GM19468 (cell line): Measurements from ENCODE around the gene SLC4A8.
"Not testable (repeated sequence)": the region's sequence is repeated elsewhere in the genome, so short reads cannot be mapped to it uniquely, and the experiment has no call there.

ENCODE experiments used
- ATAC-seq: cut with Tn5 transposase; IDR thresholded peaks from one replicate; pipeline ENCODE4 v1.9.1; 2021; ENCODE audit warnings: mild to moderate bottlenecking, moderate library complexity, moderate number of reproducible peaks; ENCODE audit not compliant: unreplicated experiment; ENCODE audit errors: extremely low read depth

The SLC4A8 gene

DNA sequence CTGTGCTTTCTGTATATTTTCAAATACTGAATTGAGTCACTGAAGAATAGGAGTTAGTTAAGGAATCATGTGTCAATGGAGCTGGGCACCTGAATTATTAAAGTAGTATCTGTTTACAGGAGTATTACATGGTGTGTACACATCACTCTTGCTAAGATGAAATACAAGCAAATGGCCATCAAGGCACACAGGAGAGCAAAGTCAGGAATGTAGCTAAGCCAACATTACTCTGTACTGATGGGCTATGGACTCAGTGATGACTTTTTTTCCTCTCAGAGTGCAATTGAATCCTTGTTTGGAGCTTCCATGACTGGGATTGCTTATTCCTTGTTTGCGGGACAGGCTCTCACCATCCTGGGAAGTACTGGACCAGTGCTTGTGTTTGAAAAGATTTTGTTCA, 45.5 kb downstream of the SLC4A8 start:
- no peak for ATAC-seq

- ATAC-seq: no peak
Measured at GRCh38 chr12:51471111-51471864, 46.7 kb downstream of the SLC4A8 start.

- no peak for ATAC-seq
Measured at GRCh38 chr12:51472984-51473383, 48.4 kb downstream of the SLC4A8 start.

- ATAC-seq: no peak
Measured at GRCh38 chr12:51473947-51474346, 49.3 kb downstream of the SLC4A8 start.

DNA sequence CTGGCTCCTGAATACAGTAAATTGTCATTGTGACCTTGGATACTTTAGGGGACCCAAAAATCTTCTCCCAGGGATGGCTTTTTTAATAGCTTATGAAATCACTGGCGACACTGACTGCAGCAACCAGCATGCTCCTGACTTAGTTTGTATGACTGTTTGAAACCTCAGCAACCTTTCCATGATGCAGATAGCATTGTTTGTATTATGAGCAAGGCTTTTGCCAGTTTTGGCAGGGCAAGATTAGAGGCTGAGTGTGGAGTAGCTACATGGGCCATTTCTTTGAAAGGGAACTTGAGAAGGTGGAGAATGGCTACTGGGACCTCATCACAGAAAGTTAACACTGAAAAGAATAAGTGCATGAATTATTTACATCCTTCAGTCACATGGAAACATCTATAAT, 50.9 kb downstream of the SLC4A8 start:
- ATAC-seq: no peak

- no peak for ATAC-seq
Measured at GRCh38 chr12:51480978-51481377, 56.3 kb downstream of the SLC4A8 start.

DNA sequence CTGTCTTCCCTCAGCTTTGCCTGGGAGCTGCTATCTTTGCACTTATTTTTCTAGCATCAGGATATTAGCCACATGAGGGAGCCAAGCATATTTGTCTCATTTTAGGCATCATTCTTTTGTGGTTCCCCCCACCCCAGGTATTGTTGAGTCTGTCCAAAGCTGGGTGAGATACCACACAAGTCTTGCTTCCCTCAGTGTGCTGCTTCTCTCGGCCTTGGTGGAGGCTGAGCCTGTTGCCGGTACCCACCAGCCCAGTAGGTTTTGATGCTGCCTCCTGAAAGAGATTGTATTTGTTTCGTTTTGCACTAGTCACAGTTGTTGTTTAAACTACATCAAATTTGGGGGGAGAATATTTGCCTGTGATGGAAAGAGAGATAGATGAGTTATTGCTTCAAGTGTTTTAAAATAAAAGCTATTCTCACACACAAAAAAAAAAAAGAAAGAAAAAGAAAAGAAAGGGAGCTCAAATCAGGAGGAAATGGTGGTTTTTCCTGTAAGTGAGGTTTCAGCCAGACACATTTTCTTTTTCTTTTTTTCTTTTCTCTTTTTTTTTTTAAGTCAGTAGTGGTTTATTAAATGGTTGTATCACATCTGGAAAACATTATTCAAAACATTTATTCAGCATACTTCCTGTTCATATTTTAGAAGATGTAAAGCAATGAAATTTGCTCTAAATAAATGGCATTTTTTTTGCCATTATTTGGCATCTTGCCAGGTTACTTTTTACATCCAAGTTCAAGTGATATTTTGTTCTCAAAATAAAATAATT, 58.5 kb downstream of the SLC4A8 start:
- ATAC-seq: no peak

- ATAC-seq: no peak
Measured at GRCh38 chr12:51484119-51484518, 59.5 kb downstream of the SLC4A8 start.

- no peak for ATAC-seq
Measured at GRCh38 chr12:51488281-51488680, 63.6 kb downstream of the SLC4A8 start.

- no peak for ATAC-seq
Measured at GRCh38 chr12:51493281-51493680, 68.7 kb downstream of the SLC4A8 start.

- ATAC-seq: no peak
Measured at GRCh38 chr12:51496895-51497294, 72.3 kb downstream of the SLC4A8 start.

DNA sequence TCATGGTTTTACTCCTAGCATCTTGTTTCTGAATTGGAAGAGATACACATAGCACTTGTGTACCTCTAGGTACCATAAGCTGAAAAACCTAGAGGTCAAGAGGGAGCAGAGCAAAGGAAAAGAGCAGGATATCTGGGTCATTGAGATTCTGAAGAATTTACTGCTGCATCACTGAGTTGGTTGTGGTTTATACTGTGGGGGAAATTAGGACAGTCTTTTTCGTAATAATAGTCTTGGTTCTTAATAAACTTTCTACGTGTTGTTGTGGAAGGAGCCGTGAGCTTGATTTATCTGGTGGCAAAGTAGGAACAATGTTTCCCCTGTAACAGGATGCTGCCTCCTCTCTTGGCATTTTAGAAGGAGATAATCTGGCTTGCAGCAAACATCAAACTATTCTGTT, 80.2 kb downstream of the SLC4A8 start:
- no peak for ATAC-seq

DNA sequence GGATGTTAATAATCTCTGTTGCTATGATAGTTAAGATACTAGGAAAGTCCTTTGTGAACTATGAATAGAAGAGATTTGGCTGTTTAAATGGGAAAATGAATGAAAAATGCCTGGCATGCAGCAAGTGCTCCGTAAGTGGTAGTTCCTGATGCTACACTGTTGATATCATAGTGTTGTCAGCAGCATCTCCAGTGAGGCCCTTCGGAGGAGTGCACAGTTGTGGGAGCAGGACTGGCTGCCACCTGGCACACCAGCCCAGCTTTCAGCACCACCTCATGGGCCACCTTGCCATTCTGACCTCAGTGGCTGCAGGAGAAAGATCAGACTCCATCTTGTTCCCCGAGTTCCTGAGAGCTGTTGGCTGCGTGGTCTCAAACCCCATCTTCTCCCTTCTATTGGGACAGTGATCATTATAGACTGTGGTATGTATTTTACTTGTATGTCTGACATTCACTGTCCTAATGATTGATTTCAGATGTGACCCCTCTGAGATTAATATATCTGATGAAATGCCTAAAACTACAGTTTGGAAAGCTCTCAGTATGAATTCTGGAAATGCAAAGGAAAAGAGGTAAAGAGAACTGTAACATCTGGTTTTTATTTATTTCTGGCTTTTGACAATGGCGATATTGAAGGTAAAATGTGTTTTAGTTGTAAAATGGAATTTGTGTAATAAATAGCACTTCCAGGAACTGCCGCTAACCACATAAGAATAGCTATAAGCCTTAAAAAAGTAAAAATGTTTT, 80.9 kb downstream of the SLC4A8 start:
- no peak for ATAC-seq

DNA sequence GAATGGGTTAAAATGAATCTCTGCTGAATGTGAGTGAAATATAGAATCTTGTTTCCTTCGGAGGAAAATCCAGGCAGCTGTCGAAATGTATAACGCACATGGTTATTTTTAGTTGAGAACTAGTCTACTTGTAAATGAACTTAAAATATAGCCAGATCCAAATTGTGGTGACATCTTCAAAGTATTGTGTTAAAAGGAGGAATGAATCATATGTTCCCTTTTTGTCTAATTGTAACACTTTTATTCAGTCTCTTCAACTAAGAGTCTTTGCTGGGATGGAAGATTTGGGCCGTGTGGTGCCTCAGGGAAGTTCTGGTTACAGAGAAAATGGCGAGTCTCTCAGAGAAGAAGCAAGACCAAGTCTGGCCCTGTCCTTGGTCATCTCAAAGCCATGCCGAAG, 82.5 kb downstream of the SLC4A8 start:
- ATAC-seq: no peak

DNA sequence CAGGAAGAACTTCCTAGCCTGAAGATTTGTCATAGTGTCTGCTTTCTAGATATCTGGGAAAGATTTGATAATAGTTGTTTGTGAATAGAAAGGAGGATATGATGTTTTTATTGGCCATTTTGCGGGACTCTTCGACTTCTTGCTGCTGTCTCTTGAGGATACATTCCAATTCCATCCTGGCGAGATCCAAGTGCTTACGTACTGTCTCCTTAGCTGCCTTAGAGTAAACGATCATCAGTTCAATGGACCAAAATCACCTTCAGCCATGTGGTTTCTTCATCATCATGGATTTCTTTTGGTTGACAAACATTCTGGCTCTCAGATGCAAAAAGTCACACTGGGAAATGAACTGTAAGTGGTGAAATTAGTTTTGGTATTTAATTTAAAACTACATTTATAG, 83.7 kb downstream of the SLC4A8 start:
- no peak for ATAC-seq

GRCh38 chr12:51511546-51512260, 87.1 kb downstream of the SLC4A8 start:
- ATAC-seq: no peak

- no peak for ATAC-seq
Measured at GRCh38 chr12:51512438-51512837, 87.8 kb downstream of the SLC4A8 start.

DNA sequence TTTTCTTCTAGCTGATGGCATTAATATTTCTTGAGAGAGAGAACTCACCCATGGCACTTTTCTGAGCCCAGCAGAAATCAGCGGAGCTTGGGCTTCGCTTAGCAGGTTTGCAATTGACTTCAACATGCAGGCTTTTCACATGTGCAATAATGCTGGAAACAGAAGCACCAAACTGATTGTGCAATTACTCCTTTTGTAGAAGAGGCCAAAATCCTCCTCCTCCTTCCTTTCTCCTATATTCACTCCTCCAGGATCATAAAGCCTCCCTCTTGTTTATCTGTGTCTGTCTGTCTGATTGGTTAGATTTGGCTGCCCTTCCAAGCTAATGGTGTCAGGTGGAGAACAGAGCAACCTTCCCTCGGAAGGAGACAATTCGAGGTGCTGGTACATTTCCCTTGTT, 90.4 kb downstream of the SLC4A8 start:
- not testable (repeated sequence) for ATAC-seq

DNA sequence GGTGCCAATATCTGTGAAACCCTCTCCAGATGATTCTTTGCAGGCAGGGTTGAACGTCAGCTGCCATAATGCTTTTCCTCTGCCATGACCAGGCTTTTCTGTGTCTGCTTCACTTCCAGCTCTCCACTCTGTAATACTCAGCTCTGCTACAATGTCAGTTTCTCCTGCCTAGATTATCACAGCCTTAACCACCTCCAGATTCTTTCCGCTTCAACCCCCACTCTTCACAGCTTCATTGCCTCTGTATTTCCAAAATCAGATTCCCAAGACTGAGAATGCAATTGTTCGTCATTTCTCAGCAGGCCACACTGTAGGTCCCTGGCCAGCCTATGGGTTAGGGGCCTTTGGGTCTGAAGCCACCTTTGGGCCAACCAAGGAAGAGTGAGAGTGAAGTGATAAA, 92.7 kb downstream of the SLC4A8 start:
- ATAC-seq: no peak

DNA sequence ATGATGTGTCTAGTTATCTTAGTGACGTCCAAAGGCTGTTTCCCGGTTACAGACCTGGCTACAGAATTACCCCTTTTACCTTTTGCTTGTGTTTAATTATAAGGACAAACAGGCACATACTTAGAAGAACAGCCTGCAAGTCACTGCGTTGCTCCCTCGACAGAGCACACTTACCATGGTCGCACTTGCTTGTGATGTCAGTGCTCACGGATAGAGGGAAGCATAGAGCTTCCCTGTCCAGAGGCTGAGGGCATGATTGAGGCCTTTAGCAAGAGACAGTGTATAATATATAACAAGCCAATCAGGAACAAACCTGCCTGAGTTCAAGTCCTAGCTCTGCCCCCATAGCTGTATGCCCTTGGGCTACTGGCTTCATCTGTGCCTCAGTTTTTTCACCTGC, 93.2 kb downstream of the SLC4A8 start:
- ATAC-seq: no peak
